Activated naive CD8-positive, alpha-beta T cell treated with anti-CD3 and anti-CD28 coated beads for 36 hours (primary cell): ENCODE measurements around the gene OR1Q1. TPM values are rescaled to one million over a fixed set of nuclear protein-coding genes. Genes with fewer than 3 reads are reported as not detected.

Experiments used
- total RNA-seq, 2 experiments: library from RNA; stranded (reverse); gene quantifications; one replicate each; pipeline ENCODE4 v1.2.3, GENCODE V29; 2021

The OR1Q1 gene
- total RNA-seq, 2 experiments from 2014 or later, result not detected

Other genes starting within 250 kb of the OR1Q1 start
- under 1 TPM; 0.47 to 0.62 TPM for gene PTGS1, start 243.7 kb upstream of the OR1Q1 start, total RNA-seq
- gene OR1J1, start 136.8 kb upstream of the OR1Q1 start, total RNA-seq, result not detected
- under 1 TPM in 1 of 2 experiments, not detected in 1; 0.23 TPM for gene OR1J2, start 103.9 kb upstream of the OR1Q1 start, total RNA-seq
- not detected for gene OR1J4, start 95.6 kb upstream of the OR1Q1 start, total RNA-seq
- not detected for gene OR1N1, start 87.4 kb upstream of the OR1Q1 start, total RNA-seq
- not detected for gene OR1N2, start 61.6 kb upstream of the OR1Q1 start, total RNA-seq
- gene OR1L8, start 31.4 kb upstream of the OR1Q1 start, total RNA-seq, result not detected
- gene OR1B1, start 42.9 kb downstream of the OR1Q1 start, total RNA-seq, result not detected
- not detected for gene OR1L1, start 47.0 kb downstream of the OR1Q1 start, total RNA-seq
- gene OR1L3, start 60.4 kb downstream of the OR1Q1 start, total RNA-seq, result not detected
- gene OR1L4, start 109.3 kb downstream of the OR1Q1 start, total RNA-seq, result not detected
- gene OR1L6, start 127.6 kb downstream of the OR1Q1 start, total RNA-seq, result not detected
- not detected for gene OR5C1, start 174.2 kb downstream of the OR1Q1 start, total RNA-seq
- gene OR1K1, start 185.4 kb downstream of the OR1Q1 start, total RNA-seq, result not detected
- 10 to 100 TPM; 20.5 to 21.4 TPM for gene PDCL, start 213.8 kb downstream of the OR1Q1 start, total RNA-seq